Liver (tissue), 9 donors: ENCODE data around the gene ZNF862. TPM values are rescaled to one million over a fixed set of nuclear protein-coding genes. Genes with fewer than 3 reads are reported as not detected.

Experiments
- DNase-seq: peaks from one replicate; pipeline ENCODE4 v3.0.0-alpha.2; 2017; ENCODE audit warnings: low spot score
- H3K27ac ChIP-seq, 2 donors: one replicate each; pipeline ENCODE4 v1.7.0; 2013; ENCODE audit warnings: inconsistent platforms in 2 of 2, low read length in 2 of 2, control low read depth in 1 of 2, low read depth in 1 of 2, mild to moderate bottlenecking in 1 of 2
- H3K27me3 ChIP-seq, 4 donors: one replicate each; pipeline versions ENCODE4 v1.6.1 to v1.7.0; 2013; ENCODE audit warnings: low read length in 3 of 4, inconsistent platforms in 1 of 4, mild to moderate bottlenecking in 1 of 4, moderate library complexity in 1 of 4; ENCODE audit not compliant: control insufficient read depth in 4 of 4, insufficient read depth in 4 of 4
- H3K36me3 ChIP-seq, 4 donors: one replicate each; pipeline versions ENCODE4 v1.6.1 to v1.7.0; 2013; ENCODE audit warnings: low read length in 3 of 4, mild to moderate bottlenecking in 3 of 4, low read depth in 1 of 4, moderate library complexity in 1 of 4; ENCODE audit not compliant: control insufficient read depth in 4 of 4, insufficient read depth in 3 of 4
- H3K4me1 ChIP-seq, 4 donors: one replicate each; pipeline versions ENCODE4 v1.6.1 to v1.7.0; 2013; ENCODE audit warnings: low read length in 3 of 4, mild to moderate bottlenecking in 3 of 4, moderate library complexity in 1 of 4; ENCODE audit not compliant: control insufficient read depth in 4 of 4, insufficient read depth in 4 of 4
- H3K4me3 ChIP-seq, 3 donors: one replicate each; pipeline versions ENCODE4 v1.6.1 to v1.7.0; 2013; ENCODE audit warnings: low read length in 3 of 3, control low read depth in 1 of 3, low read depth in 1 of 3, mild to moderate bottlenecking in 1 of 3
- H3K9ac ChIP-seq, 2 donors: one replicate each; pipeline ENCODE4 v1.7.0; 2013; ENCODE audit warnings: low read length in 2 of 2, mild to moderate bottlenecking in 2 of 2, moderate library complexity in 2 of 2, control low read depth in 1 of 2, low read depth in 1 of 2
- H3K9me3 ChIP-seq, 4 donors: one replicate each; pipeline versions ENCODE4 v1.6.1 to v1.7.0; 2013; ENCODE audit warnings: low read length in 3 of 4; ENCODE audit not compliant: control insufficient read depth in 4 of 4
- EGR1 ChIP-seq, 2 donors: IDR thresholded peaks; 2 replicates each; pipeline ENCODE4 v1.6.1; 2016 to 2018; ENCODE audit warnings: antibody characterized with exemption in 2 of 2, low read depth in 2 of 2
- FOXA1 ChIP-seq: IDR thresholded peaks from 2 replicates; pipeline ENCODE4 v1.6.1; 2016; ENCODE audit warnings: antibody characterized with exemption
- FOXA2 ChIP-seq: IDR thresholded peaks from 2 replicates; pipeline ENCODE4 v1.6.1; 2016; ENCODE audit warnings: antibody characterized with exemption
- GABPA ChIP-seq, 2 donors: IDR thresholded peaks in 1 of 2; conservative IDR thresholded peaks in 1 of 2; 2 replicates each; pipeline ENCODE4 v1.6.1; 2016; ENCODE audit warnings: antibody characterized with exemption in 2 of 2, mild to moderate bottlenecking in 1 of 2, moderate library complexity in 1 of 2
- HNF4A ChIP-seq, 2 donors: conservative IDR thresholded peaks; 2 replicates each; pipeline ENCODE4 v1.6.1; 2016; ENCODE audit warnings: antibody characterized with exemption in 2 of 2, mild to moderate bottlenecking in 2 of 2
- HNF4G ChIP-seq: IDR thresholded peaks from 2 replicates; pipeline ENCODE4 v1.6.1; 2016; ENCODE audit warnings: antibody characterized with exemption
- NR2F2 ChIP-seq: IDR thresholded peaks from 2 replicates; pipeline ENCODE4 v1.6.1; 2016; ENCODE audit warnings: antibody characterized with exemption
- RAD21 ChIP-seq, 2 donors: IDR thresholded peaks; 2 replicates each; pipeline ENCODE4 v1.6.1; 2016; ENCODE audit warnings: antibody characterized with exemption in 2 of 2, mild to moderate bottlenecking in 2 of 2
- RXRA ChIP-seq, 2 donors: IDR thresholded peaks; 2 replicates each; pipeline ENCODE4 v1.6.1; 2017 to 2018; ENCODE audit warnings: antibody characterized with exemption in 2 of 2, mild to moderate bottlenecking in 1 of 2
- SP1 ChIP-seq: IDR thresholded peaks from 2 replicates; pipeline ENCODE4 v1.6.1; 2018; ENCODE audit warnings: antibody characterized with exemption, mild to moderate bottlenecking
- TAF1 ChIP-seq: conservative IDR thresholded peaks from 2 replicates; pipeline ENCODE4 v1.6.1; 2016; ENCODE audit warnings: antibody characterized with exemption, mild to moderate bottlenecking
- YY1 ChIP-seq: IDR thresholded peaks from 2 replicates; pipeline ENCODE4 v1.6.1; 2016; ENCODE audit warnings: antibody characterized with exemption, mild to moderate bottlenecking
- WGBS: extraction: QIAGEN DNeasy Blood & Tissue Kit; methylation state at CpG from one replicate; pipeline ENCODE4 v1.1.7; 2013; 5-methylcytosine and 5-hydroxymethylcytosine counted together
- polyA plus RNA-seq, 2 donors: library from polyadenylated mRNA; stranded (reverse) in 1 of 2; unstranded in 1 of 2; fragments of 200-250 nt in 1 of 2; fragments of >200 nt in 1 of 2; fragmentation: Nextera tagmentation in 1 of 2; extraction: Ambion mirVana in 1 of 2; gene quantifications; one replicate each; pipeline versions ENCODE4 v1.2.1 to v1.2.3, GENCODE V29; 2013 to 2015
- total RNA-seq, 2 donors: library from RNA; depleted of rRNA; stranded (reverse); fragments of >200 nt; gene quantifications; one replicate each; pipeline ENCODE4 v1.2.3, GENCODE V29; 2014
- TF ChIP-seq, protein P1 (sequence below): fragments of 150-350 bp; IDR thresholded peaks from 2 replicates; pipeline ENCODE4 v1.5.1; 2017; ENCODE audit warnings: improper control_type of control experiment, low read depth, low read length; ENCODE audit not compliant: missing input control
- TF ChIP-seq, protein P2 (sequence below): IDR thresholded peaks from 2 replicates; pipeline ENCODE4 v1.6.1; 2016; ENCODE audit warnings: antibody characterized with exemption
- TF ChIP-seq, protein P3 (sequence below): IDR thresholded peaks from 2 replicates; pipeline ENCODE4 v1.6.1; 2016; ENCODE audit warnings: antibody characterized with exemption
- TF ChIP-seq, protein P4 (sequence below): IDR thresholded peaks from 2 replicates; pipeline ENCODE4 v1.6.1; 2016; ENCODE audit warnings: antibody characterized with exemption, mild to moderate bottlenecking
- TF ChIP-seq, protein P5 (sequence below): IDR thresholded peaks from 2 replicates; pipeline ENCODE4 v1.6.1; 2016; ENCODE audit warnings: antibody characterized with exemption
- donor health status: healthy.
- donor health status: healthy.
- donor health status: healthy.
- donor health status: healthy.
- donor health status: healthy.

Gene ZNF862
- total and polyA plus RNA-seq, 4 donors, result 1.9 to 9.4 (median 3.8) TPM

DNA sequence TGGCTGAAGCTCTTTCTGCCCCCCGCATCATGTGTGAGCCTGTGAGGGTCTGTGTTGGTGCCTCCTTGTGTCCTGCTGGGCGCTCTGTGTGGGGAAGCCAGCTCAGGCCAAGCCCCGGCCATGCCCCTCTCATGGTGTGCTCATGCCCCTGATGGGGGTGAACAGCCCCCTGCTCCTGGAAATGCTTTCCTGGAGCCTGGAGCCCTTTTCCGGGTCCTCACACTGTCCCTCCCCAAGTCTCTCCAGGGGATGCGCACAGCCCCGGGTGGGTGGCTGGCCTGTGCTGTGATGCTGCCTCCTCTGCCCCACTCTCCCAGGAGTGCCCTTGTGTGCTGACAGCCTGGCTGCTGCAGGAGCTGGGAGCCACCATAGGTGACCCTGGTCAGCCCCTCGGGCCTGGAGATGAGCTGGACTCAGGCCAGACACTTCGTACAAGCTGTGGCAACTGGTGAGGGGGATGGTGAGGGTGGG, 20.8 kb upstream of the ZNF862 start:
- TF ChIP-seq, protein P1, sequence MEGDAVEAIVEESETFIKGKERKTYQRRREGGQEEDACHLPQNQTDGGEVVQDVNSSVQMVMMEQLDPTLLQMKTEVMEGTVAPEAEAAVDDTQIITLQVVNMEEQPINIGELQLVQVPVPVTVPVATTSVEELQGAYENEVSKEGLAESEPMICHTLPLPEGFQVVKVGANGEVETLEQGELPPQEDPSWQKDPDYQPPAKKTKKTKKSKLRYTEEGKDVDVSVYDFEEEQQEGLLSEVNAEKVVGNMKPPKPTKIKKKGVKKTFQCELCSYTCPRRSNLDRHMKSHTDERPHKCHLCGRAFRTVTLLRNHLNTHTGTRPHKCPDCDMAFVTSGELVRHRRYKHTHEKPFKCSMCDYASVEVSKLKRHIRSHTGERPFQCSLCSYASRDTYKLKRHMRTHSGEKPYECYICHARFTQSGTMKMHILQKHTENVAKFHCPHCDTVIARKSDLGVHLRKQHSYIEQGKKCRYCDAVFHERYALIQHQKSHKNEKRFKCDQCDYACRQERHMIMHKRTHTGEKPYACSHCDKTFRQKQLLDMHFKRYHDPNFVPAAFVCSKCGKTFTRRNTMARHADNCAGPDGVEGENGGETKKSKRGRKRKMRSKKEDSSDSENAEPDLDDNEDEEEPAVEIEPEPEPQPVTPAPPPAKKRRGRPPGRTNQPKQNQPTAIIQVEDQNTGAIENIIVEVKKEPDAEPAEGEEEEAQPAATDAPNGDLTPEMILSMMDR, result no peak
- TF ChIP-seq GABPA (IDR thresholded peaks at IDR 0.05 in 1 of 2, conservative IDR thresholded peaks at IDR 0.05 in 1 of 2), result no peak
- Histone ChIP-seq H3K36me3 (no peaks in the 10 kb centered on the region), H3K9me3 (no peaks in the 10 kb centered on the region), H3K27me3 (no peaks in the 10 kb centered on the region), H3K27ac (no peak overlapping the region), H3K4me3 (no peak overlapping the region), H3K9ac (no peak overlapping the region), H3K4me1 (peaks cover 5 to 24% (median 12%) of the 10 kb centered on the region in 4 donors)
- 87% methylated on average over 8 of the region's 8 CpGs for WGBS
- no peak for DNase-seq

DNA sequence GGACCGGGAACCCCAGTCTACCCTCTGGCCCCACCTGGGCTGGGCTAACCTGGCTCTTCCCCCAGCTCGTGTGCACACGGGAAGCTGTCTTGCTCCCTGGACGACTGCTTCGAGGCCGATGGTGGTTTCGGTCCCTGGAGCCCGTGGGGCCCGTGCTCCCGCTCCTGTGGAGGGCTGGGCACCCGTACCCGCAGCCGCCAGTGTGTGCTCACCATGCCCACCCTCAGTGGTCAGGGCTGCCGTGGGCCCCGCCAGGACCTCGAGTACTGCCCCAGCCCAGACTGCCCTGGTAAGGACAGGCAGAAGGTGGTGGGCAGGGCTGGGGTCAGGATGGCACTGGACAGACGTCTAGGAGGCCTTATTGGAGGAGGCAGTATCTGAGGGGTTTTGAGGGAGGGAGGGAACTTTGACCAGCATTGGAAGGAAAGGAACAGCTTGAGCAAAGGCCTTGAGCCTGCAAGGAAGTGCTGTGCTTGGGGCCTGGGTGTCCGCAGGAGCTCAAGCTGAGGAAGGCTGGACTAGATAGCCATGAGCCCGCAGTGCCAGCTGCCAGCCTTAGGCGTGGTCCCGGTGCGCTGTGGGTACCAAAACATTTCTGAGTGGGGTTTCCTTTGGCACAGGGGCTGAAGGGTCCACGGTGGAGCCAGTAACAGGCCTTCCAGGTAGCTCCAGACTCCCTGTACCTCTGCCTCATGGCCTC, 20.2 kb upstream of the ZNF862 start:
- 91% methylated on average over 23 of the region's 23 CpGs for WGBS
- no peak overlapping the region for H3K9ac ChIP-seq
- H3K36me3 ChIP-seq, result no peaks in the 10 kb centered on the region
- no peak for DNase-seq
- peaks cover 5 to 28% (median 13%) of the 10 kb centered on the region in 4 donors for H3K4me1 ChIP-seq
- no peak overlapping the region for H3K27ac ChIP-seq
- H3K9me3 ChIP-seq, result no peaks in the 10 kb centered on the region
- TF ChIP-seq NR2F2 (no peak), RAD21 (IDR thresholded peaks at IDR 0.05) (no peak), HNF4G (no peak), SP1 (no peak), FOXA1 (no peak), GABPA (IDR thresholded peaks at IDR 0.05 in 1 of 2, conservative IDR thresholded peaks at IDR 0.05 in 1 of 2) (no peak), RXRA (IDR thresholded peaks at IDR 0.05) (no peak), EGR1 (IDR thresholded peaks at IDR 0.05; ENCODE audit: low read depth in 2 of 2) (no peak), HNF4A (conservative IDR thresholded peaks at IDR 0.05) (no peak), YY1 (no peak), FOXA2 (no peak), TAF1 (no peak)
- TF ChIP-seq, protein P2, sequence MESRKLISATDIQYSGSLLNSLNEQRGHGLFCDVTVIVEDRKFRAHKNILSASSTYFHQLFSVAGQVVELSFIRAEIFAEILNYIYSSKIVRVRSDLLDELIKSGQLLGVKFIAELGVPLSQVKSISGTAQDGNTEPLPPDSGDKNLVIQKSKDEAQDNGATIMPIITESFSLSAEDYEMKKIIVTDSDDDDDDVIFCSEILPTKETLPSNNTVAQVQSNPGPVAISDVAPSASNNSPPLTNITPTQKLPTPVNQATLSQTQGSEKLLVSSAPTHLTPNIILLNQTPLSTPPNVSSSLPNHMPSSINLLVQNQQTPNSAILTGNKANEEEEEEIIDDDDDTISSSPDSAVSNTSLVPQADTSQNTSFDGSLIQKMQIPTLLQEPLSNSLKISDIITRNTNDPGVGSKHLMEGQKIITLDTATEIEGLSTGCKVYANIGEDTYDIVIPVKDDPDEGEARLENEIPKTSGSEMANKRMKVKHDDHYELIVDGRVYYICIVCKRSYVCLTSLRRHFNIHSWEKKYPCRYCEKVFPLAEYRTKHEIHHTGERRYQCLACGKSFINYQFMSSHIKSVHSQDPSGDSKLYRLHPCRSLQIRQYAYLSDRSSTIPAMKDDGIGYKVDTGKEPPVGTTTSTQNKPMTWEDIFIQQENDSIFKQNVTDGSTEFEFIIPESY, result no peak
- TF ChIP-seq, protein P1, result no peak
- TF ChIP-seq, protein P3, sequence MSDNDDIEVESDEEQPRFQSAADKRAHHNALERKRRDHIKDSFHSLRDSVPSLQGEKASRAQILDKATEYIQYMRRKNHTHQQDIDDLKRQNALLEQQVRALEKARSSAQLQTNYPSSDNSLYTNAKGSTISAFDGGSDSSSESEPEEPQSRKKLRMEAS, result no peak
- TF ChIP-seq, protein P4, sequence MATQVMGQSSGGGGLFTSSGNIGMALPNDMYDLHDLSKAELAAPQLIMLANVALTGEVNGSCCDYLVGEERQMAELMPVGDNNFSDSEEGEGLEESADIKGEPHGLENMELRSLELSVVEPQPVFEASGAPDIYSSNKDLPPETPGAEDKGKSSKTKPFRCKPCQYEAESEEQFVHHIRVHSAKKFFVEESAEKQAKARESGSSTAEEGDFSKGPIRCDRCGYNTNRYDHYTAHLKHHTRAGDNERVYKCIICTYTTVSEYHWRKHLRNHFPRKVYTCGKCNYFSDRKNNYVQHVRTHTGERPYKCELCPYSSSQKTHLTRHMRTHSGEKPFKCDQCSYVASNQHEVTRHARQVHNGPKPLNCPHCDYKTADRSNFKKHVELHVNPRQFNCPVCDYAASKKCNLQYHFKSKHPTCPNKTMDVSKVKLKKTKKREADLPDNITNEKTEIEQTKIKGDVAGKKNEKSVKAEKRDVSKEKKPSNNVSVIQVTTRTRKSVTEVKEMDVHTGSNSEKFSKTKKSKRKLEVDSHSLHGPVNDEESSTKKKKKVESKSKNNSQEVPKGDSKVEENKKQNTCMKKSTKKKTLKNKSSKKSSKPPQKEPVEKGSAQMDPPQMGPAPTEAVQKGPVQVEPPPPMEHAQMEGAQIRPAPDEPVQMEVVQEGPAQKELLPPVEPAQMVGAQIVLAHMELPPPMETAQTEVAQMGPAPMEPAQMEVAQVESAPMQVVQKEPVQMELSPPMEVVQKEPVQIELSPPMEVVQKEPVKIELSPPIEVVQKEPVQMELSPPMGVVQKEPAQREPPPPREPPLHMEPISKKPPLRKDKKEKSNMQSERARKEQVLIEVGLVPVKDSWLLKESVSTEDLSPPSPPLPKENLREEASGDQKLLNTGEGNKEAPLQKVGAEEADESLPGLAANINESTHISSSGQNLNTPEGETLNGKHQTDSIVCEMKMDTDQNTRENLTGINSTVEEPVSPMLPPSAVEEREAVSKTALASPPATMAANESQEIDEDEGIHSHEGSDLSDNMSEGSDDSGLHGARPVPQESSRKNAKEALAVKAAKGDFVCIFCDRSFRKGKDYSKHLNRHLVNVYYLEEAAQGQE, result no peak
- TF ChIP-seq, protein P5, sequence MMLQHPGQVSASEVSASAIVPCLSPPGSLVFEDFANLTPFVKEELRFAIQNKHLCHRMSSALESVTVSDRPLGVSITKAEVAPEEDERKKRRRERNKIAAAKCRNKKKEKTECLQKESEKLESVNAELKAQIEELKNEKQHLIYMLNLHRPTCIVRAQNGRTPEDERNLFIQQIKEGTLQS, result no peak
- H3K27me3 ChIP-seq, result no peaks in the 10 kb centered on the region
- no peak overlapping the region for H3K4me3 ChIP-seq
